Measurements from ENCODE around the gene HNMT. TPM values are rescaled to one million over a fixed set of nuclear protein-coding genes. Genes with fewer than 3 reads are reported as not detected.

Gene HNMT
- total and polyA plus RNA-seq, 2 of the 8 experiments (the other 6 are each of a cell fraction or from before 2014, with no cell fraction given) = 1.6 to 3.6 TPM

- TF ChIP-seq PHF8 (conservative IDR thresholded peaks at IDR 0.05; ENCODE audit: low read depth, low read length) (no peak), CTBP2 (IDR thresholded peaks at IDR 0.05; ENCODE audit: borderline replicate concordance, insufficient read depth, insufficient read length, low read length) (no peak), SP4 (IDR thresholded peaks at IDR 0.05; ENCODE audit: low read length) (no peak), CBX5 (IDR thresholded peaks at IDR 0.05; ENCODE audit: low read depth, low read length) (no peak), BRCA1 (IDR thresholded peaks at IDR 0.05; ENCODE audit: low read depth, low read length) (no peak), SRF (IDR thresholded peaks at IDR 0.05; ENCODE audit: low read depth, low read length) (no peak), SIN3A (conservative IDR thresholded peaks at IDR 0.05 in 1 of 2, IDR thresholded peaks at IDR 0.05 in 1 of 2; ENCODE audit: low read depth in 1 of 2, low read length in 2 of 2) (no peak), ASH2L (IDR thresholded peaks at IDR 0.05; ENCODE audit: low read length) (no peak), NANOG (IDR thresholded peaks at IDR 0.05; ENCODE audit: insufficient read depth, low read depth, low read length, poor library complexity, severe bottlenecking) (no peak), GABPA (IDR thresholded peaks at IDR 0.05; ENCODE audit: borderline replicate concordance, insufficient read depth, low read length) (no peak), TCF12 (IDR thresholded peaks at IDR 0.05; ENCODE audit: low read depth, low read length) (no peak)
Observed at GRCh38 chr2:138063181-138063580, 98.9 kb downstream of the HNMT start (continued).
